HK-2 (cell line): ENCODE measurements around the gene B3GAT1.

Experiments
- DNase-seq: peaks from one replicate; pipeline ENCODE4 v3.0.0-alpha.2; 2018; ENCODE audit not compliant: unreplicated experiment

Gene B3GAT1

GRCh38 chr11:134390706-134391569, 21.1 kb downstream of the B3GAT1 start:
- DNase-seq: no peak

- DNase-seq: no peak
These were observed 22.4 kb downstream of the B3GAT1 start for GRCh38 chr11:134389464-134390180.

- DNase-seq: no peak
These were observed 23.5 kb downstream of the B3GAT1 start for GRCh38 chr11:134388590-134388989.

GRCh38 chr11:134387501-134387900, 24.5 kb downstream of the B3GAT1 start:
- no peak for DNase-seq

- no peak for DNase-seq
These were observed 25.1 kb downstream of the B3GAT1 start for GRCh38 chr11:134386945-134387344.

GRCh38 chr11:134385774-134386565, 26.1 kb downstream of the B3GAT1 start:
- no peak for DNase-seq

GRCh38 chr11:134385171-134385570, 26.9 kb downstream of the B3GAT1 start:
- DNase-seq: no peak

- DNase-seq: no peak
These were observed 27.6 kb downstream of the B3GAT1 start for GRCh38 chr11:134384406-134384805.

- no peak for DNase-seq
These were observed 28.3 kb downstream of the B3GAT1 start for GRCh38 chr11:134383576-134384221.

GRCh38 chr11:134382830-134383229, 29.2 kb downstream of the B3GAT1 start:
- DNase-seq: no peak

- DNase-seq: no peak
These were observed 29.8 kb downstream of the B3GAT1 start for GRCh38 chr11:134382257-134382656.

GRCh38 chr11:134380785-134381184, 31.3 kb downstream of the B3GAT1 start:
- DNase-seq: no peak

- no peak for DNase-seq
These were observed 31.8 kb downstream of the B3GAT1 start for GRCh38 chr11:134380229-134380628.

GRCh38 chr11:134379241-134379640, 32.8 kb downstream of the B3GAT1 start:
- DNase-seq: no peak

GRCh38 chr11:134377876-134378275, 34.2 kb downstream of the B3GAT1 start:
- DNase-seq: no peak

GRCh38 chr11:134376150-134376921, 35.7 kb downstream of the B3GAT1 start:
- DNase-seq: no peak

GRCh38 chr11:134374891-134375550, 37.0 kb downstream of the B3GAT1 start:
- no peak for DNase-seq

- DNase-seq: no peak
These were observed 37.9 kb downstream of the B3GAT1 start for GRCh38 chr11:134374171-134374570.

GRCh38 chr11:134373591-134374052, 38.4 kb downstream of the B3GAT1 start:
- DNase-seq: no peak

- peak; percentile 6 for DNase-seq
These were observed 39.1 kb downstream of the B3GAT1 start for GRCh38 chr11:134372961-134373360.
